Activated CD4-positive, alpha-beta T cell treated with anti-CD3 and anti-CD28 coated beads for 1 hour (primary cell): ENCODE data around the gene FARS2.

Experiments
- DNase-seq: peaks from one replicate; pipeline ENCODE4 v3.0.0-alpha.2; 2020

The FARS2 gene

DNA sequence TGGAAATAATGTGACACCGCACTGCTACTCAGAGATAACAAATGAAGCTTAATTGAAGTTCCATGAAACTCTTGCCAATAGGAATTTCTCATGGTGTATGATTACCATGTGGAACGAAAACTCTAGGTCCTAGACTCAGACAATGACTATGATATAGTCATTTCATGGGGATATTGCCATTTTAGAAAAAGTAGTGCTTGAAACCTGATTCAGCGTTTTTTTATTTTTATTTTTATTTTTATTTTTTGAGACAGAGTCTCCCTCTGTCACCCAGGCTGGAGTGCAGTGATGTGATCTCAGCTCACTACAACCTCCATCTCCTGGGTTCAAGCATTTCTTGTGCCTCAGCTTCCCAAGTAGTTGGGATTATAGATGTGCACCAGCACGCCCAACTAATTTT, 253.9 kb downstream of the FARS2 start:
- no peak for DNase-seq

DNA sequence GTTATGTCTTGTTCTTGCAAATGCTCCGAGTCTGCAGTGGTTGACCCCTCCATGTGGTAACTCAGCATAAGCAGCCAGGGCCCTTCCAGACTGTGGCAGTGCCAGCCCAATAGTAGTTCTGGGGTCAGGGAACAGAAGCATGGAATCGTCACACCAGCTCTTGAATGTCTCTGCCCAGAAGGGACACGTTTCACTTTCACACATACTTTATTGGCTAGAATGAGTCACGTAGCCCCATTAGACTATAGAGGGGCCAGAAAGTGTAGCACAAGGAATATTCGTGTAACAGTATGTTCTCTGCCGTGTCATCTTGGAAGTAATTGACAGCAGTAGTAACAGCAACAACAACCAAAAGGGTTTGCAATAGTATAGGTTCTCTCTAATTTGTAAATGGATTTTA, 254.7 kb downstream of the FARS2 start:
- DNase-seq, result no peak

DNA sequence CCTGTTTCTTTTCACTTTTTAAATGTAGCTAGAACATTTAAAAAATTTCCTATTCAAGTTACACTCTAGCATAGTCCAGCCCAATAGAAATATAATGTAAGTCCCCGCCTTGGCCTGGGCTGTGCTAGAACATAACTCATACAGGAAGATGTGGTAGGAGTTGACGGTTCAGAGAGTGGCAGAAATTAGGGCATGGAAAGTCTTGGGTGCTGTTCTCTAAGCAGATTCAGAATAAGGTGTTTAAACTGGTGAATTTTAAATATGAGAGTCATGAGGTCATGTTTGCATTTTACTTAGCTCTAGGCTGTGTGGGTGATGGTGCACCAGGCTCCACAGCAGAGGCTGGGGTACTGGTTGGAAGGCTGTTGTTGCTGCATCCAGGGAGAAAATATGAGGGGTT, 256.5 kb downstream of the FARS2 start:
- DNase-seq, result no peak

DNA sequence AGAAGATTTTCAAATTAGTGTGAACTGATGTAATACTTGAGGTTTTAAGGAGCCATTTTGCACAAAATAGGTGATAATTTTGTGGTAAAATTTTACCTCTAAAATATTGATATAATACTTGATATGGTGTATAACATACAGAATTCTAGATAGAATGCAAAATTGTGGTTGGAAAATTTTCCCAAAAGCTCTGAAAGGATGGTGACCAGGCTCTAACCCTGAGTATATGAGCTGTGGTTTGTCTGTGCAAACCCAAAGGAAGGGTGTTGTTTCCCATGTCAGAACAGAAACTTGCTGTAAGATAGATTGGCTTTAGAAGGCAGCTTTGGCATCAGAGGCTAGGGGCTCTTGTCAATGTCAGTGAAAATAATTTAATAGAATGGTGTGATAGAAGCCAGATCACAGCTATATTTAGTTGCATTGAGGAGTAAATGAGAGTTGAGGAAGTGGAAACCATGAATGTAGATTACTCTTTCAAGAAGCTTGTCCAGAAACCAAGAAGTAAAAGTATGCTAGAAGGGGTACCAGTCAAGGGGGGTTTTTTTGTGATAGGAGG, 257.7 kb downstream of the FARS2 start:
- DNase-seq, result no peak

DNA sequence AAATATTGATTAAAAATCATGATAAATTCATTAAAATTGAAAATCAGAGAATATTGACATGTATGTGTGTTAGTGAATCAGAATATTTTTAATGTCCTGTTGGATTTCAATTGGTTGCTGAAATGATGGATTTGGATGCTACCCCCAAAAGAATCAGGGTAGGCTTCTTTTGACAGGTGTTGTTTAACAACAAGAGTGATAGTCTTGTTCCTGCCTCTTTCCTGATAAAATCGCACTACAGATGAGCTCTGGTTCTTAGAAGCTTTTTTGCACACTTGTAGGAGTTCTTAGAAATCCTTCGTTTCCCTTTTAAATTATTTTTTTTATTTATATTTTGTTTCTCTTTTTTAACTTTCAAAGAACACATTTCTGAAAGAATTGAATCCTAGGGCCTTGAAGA, 259.5 kb downstream of the FARS2 start:
- no peak for DNase-seq

DNA sequence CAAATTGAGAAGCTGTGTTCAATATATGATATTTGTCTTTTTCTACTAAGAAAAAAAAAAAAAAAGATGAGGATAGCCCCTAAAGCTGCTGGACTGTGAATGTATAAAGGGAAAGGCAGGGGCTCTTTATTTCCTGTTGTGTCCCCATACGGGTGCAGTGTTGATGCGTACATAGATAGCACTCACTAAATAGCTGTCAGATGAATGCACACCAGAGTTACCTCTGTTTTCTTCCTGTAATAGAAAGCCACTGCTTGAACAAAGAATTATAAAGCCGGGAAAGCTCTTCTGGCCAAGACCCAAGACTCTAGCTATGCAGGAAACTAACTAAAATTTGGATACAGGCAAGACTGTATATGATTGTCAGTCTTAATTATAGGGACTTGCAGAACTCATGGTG, 260.0 kb downstream of the FARS2 start:
- DNase-seq, result no peak

DNA sequence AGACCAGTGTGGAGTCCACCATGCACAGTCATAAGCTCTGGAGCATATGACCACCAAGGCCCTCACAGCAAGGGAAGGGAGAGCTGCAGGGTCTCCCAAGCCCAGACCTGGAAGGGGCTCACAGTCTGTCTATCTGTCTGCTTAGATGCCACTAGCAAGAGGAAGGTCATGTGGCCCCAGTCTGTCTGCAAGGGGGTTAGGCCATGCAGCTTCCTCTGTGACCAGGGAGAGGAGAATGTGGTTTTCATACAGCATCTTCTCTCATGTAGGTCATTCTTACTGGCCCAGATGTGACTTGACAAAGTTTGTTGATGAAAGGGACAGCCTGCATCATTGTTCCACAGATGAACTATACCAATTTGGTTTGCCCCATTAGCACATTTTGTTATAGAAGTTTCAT, 260.8 kb downstream of the FARS2 start:
- no peak for DNase-seq

DNA sequence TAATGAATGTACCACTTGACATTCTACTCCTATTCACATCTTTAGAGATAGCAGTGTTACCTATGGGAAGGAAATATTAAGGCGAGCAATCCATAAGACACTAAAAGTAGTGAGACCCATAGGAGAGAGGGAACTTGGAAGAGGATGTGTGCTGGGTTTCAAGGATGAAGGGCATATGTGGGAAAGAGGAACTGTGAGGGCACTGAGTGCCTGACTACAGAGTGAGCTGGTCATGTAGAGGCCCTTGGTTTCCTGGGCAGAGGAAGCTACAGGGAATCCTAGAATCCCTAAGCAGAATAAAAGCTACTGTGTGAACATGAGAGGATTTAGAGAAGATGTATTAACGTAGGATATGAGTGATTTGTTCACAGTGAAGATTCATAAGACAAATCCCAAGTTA, 262.8 kb downstream of the FARS2 start:
- no peak for DNase-seq

DNA sequence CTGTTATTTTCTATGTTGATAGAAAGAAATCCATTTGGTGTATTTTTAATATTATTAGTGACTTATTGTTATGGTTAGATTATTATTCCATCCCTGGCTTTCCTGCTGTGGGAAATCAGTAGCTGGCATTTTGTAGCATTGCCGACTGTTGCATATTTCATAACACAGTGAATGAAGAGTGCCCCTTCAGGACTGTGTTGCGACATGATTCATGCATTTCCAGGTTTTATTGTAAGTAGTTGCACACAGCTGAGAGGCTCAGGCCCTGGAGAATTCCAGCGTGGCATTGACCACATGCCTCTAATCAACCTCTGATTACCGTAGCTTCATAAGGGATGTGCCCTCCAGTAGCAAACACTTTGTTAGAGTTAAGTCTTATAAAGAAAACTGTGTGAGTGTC, 263.9 kb downstream of the FARS2 start:
- no peak for DNase-seq

DNA sequence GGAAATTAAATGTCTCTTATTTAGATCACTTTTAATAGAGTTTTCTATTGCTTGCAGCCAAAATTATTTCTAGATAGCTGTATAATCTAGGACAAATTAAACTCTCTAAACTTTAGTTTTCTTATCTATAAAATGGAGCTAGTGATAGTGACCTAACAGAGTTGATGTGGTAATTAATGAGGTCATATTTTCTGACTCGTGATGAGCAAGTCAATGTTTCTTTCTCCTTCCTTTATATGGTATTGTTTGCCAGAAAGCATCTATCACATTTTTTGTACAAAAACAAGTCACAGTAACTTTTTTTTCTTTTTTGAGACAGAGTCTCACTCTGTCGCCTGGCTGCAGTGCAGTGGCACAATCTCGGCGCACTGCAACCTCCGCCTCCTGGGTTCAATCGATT, 267.7 kb downstream of the FARS2 start:
- no peak for DNase-seq

DNA sequence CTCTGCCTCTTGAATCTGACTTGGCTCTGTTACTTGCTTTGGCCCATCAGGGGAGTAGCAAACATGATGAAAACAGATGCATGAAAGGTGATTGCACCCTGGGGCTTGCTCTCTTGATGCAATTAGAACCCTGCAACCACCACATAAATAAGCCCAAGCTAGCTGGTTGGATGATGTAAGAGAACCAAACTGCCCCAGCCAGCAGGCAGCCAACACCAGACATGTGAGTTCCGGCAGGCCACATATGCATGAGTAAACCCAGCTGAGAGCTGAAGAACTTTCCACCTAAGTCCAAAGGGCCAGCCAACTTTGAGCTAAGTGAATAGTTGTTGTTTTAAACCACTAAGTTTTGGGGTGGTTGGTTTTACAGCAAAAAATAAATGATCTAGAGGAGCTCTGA, 268.4 kb downstream of the FARS2 start:
- DNase-seq, result no peak

DNA sequence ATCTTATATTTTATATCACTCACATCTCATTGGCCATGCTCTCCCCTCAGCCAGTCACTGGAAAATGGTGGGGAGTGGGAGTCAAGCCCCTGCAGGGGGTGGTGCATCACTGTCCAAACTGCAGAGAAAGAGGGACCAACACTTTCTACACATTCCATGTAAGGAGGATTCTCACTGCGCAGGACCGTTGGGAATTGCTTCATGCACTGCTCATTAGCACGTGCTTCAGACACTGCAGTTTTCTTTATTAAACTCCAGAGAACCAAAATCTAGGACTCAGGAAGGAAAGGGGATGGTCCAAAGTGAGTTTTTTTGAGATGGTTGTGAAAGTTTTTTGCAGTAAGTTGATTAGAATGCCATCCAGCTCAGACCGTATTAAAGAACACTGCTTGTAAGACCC, 269.8 kb downstream of the FARS2 start:
- no peak for DNase-seq

DNA sequence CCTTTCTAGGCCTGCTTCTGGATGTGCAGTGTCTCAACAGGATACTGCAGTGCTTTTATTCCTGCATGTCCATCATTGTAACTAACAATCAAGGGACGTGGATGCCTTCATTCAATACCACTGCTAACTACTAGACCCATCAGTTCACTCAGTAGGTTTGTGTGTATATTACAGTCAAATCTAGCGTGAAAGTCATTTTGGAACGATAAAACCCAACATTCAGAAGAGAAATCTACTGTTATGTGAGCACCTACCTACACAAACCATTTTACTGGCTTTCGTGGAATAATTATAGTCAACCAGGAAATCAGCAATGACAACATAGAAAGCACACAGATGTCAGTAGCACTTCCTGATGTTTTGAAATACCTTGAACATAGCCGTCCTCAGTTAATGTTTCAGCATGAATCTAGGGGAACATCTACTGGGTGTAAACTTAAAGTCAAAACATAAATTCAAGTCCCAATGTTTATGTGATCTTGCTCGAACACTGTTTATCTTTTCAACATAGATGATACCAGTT, 270.6 kb downstream of the FARS2 start:
- DNase-seq, result no peak

DNA sequence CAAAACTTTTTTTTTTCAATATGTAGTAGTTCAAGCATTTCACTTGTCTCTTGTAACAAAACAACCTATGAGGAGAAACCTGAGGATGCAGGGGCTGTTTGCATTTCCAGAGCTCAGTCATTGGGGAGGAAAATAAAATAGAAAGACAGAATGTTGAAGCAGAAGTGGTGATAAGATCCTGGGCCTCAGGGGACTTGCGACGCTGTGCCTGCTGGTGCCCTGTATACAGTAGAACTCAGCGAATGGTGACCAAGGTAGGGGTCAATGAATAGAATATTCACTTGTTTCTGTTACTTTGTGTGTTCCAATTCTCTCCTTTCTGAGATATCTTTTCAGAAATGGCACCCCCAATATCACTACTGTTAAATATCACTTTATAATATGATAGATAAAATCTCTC, 271.6 kb downstream of the FARS2 start:
- DNase-seq, result no peak

DNA sequence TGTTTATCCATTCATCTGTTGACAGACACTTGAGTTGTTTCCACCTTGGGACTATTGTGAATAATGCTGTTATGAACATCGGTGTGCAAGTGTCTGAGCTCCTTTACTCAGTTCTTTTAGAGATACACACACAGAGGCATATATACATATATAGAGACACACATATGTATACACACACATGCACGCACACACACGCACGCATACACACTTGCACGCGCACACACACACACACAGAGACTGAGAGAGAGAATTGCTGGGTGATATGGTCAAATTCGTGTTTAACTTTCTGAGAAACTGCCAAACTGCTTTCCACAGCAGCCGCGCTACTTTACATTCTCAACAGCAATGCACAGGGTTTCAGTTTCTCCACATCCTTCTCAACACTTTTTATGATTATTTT, 273.3 kb downstream of the FARS2 start:
- no peak for DNase-seq

DNA sequence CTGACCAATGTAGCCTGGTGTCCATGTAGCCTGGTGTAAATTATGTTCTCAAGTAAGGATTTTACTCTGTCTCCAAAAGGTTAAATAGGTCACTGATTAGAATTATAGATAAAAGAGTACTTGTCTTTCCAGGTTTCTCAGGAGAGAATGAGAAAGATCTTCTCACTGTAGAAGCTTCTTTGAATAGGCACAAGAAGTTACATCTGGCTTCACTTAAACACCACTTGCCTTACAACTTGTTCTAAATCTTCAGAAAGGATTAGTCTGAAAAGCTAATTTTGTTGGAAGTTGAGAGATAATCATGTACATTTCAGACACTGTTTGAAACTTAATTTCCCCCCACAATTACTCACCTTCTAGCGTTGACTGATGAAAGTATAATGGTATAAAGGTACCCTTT, 275.3 kb downstream of the FARS2 start:
- no peak for DNase-seq

DNA sequence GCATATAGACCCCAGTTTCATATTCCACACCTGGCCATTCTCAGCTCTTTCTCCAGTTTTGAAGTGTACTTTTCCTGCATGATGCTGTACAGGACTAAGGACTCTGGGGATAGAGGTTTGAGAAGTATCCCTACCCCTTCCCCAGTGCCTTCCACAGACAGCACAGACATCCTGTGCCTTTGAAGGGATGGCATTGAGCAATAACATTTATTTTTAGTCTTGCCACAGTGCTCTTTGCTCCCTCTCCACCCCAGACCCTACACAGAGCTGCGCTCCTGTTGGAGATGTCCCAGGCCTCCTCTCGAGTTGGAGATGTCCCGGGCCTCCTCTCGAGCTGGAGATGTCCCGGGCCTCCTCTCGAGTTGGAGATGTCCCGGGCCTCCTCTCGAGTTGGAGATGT, 275.8 kb downstream of the FARS2 start:
- DNase-seq, result no peak

DNA sequence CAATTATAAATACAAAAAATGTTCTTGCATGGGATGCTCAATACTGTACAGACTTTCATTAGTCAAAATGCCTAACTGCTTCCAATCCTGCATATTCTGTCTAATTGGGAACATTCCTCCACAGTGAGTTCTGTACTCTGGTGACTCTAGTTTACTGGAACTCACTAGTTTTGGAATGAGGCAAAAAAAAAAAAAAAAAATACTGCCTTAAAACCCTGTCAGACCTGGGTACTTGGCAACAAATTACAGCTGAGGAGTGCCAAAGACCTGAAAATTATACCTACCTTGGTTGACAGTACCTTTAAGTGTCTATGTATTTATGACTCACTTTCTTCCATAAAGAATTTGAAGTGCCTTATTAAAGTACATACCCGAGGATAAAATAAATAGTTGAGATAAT, 276.7 kb downstream of the FARS2 start:
- no peak for DNase-seq

DNA sequence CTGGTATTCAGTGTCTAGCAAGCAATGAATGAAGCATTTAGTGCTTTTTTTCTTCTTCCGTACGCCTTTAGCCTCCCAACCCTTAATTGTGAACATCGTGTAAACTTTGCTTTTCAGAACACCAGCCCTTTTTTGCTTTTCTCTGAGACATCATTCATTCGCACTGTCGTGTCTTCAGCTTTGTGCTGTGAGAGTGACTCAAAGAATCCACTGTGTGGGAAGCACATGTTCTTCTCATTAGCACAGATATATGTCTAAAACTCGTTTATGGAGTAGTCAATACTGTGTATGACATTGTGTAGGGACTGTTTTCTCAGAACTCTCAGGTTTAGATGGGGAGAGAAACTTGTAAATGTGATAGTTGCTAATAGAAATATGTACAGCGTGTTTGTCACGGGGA, 279.1 kb downstream of the FARS2 start:
- no peak for DNase-seq

DNA sequence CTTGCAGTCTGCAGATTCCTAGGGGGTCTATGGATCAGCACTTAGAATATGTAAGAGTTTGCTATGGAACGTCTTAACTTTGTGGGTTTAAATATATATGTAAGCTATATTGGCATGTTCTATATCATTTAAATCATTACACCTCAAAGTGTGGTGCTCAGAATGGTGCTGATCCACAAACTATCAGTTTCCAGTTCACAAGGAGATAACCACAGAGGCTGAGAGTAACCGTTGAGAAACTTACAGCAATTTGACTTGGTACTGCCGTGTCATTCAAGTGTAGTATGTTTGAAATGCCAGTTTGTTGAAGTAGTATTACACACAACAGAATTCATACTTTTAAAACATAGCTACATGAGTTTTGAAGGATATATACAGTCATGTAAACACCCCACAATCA, 279.7 kb downstream of the FARS2 start:
- DNase-seq, result no peak

DNA sequence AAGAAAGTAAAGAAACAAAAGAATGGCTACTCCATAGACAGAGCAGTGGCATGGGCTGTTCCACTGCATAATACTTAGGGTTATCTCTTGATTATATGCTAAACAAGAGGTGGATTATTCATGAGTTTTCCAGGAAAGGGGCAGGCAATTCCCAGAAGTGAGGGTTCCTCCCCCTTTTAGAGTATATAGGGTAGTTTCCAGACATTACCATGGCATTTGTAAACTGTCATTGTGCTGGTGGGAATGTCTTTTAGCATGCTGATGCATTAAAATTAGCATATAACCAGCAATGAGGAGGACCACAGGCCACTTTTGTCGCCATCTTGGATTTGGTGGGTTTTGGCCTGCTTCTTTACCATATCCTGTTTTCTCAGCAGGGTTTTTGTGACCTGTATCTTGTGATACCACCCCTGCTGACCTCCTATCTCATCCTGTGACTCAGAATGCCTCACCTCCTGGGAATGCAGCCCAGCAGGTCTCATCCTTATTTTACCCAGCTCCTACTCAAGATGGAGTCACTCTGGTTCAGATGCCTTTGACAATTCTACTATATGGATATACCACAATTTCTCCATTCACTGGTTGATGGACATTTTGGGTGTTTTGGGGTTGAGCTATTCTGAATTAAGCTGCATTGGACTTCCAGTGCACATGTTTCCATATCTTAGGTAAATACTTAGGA, 280.6 kb downstream of the FARS2 start:
- no peak for DNase-seq

DNA sequence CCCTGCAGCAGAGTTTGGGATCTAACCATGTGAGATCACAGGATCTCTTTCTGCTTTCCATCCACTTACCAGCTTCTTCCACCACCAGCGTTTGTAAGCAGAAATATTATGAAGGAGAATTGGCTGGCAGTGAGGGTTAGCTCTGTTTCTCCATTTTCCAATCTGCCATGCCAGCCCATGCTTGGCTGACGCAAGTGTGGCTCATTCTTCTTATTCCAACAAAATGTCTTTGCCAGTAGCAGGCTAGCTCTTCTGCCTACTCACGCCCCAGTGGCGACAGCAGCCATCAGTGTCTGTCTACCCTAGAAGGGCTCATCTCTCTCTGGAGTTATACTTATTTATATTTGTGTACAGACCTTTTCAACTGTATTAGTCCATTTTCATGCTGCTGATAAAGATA, 286.2 kb downstream of the FARS2 start:
- DNase-seq, result no peak

DNA sequence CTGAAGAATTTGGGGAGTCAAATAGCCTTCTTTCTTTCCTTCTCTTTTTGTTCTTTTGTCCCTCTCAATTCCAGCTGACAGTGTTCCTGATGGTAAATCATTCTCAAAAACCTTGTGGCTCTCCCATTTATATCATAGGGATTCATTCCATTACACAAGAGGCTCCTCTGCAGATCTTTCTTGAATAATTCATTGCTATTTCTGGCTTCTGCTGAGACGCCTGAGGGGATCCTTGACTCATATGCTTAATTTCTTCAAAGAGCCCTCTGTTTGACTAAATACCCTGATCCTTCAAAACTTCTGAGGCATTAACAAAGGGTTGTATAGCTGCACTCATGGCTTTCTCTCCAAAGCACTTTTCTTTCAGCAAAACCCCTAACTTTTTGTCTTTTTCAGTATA, 289.3 kb downstream of the FARS2 start:
- DNase-seq, result no peak

DNA sequence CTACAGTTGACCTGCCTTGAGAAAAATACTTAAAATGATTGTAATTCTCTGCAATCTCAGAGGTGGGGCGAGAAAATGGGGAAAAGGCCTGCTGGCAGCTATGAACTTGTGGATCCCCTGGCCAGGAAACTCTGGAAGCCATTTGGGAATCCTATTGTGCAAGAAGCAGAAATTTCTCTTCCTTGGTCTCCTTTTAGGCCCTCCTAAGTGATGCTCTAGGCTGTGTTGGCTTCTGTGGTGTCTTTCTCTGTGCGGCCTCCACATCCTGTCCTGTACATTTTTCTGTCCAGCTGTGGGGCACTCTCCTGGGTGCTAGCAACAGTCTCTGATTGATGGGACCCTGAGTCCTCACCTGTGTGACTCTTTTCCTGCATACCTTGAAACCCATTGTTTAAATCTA, 290.9 kb downstream of the FARS2 start:
- DNase-seq, result no peak

DNA sequence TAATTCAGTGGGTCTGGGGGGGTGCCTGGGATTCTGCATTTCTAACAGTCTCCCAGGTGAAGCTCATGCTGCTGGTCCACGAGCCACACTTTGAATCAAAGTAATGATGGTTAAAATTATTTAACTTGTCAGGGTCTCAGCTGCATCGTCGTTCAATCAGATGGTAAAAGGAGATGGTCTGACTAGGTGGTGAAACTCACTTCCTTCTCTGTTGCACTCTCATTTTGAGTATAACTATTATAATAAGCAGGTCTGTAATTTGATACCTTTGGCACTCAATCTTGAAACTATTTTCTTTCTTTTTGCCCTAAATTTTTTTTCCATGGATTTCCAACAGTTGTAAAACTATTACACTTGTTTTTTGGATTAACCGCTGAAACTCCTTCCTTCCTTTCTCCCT, 292.5 kb downstream of the FARS2 start:
- DNase-seq, result no peak
